Measurements from ENCODE around the gene TDP2.

The TDP2 gene

DNA sequence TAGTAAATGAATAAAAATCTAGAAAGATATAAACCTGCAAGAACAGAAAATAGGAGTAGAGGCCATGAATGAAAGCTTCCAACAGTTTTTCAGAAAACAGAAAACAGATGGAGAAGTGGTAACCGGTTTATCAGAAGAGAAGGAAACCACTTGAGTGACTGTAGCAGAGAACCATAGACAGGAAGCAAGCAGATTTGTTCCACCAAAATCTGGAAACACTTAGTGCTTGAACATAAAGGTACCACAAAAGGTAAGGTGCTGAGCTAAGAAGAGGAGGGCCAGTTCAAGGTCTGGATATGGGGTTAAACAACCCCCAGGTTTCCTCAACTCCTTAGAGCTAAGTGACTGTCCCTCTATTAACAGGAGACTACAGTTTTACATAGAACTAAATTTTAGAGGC, 11.5 kb downstream of the TDP2 start:
- TF ChIP-seq, protein P1, sequence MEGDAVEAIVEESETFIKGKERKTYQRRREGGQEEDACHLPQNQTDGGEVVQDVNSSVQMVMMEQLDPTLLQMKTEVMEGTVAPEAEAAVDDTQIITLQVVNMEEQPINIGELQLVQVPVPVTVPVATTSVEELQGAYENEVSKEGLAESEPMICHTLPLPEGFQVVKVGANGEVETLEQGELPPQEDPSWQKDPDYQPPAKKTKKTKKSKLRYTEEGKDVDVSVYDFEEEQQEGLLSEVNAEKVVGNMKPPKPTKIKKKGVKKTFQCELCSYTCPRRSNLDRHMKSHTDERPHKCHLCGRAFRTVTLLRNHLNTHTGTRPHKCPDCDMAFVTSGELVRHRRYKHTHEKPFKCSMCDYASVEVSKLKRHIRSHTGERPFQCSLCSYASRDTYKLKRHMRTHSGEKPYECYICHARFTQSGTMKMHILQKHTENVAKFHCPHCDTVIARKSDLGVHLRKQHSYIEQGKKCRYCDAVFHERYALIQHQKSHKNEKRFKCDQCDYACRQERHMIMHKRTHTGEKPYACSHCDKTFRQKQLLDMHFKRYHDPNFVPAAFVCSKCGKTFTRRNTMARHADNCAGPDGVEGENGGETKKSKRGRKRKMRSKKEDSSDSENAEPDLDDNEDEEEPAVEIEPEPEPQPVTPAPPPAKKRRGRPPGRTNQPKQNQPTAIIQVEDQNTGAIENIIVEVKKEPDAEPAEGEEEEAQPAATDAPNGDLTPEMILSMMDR (conservative IDR thresholded peaks at IDR 0.05; ENCODE audit: low read length), result no peak
- no peak overlapping the region for H3K4me3 ChIP-seq (ENCODE audit: low read length)
- DNase-seq (ENCODE audit: low read depth), result no peak

- DNase-seq (ENCODE audit: low read depth), result no peak
- H3K4me3 ChIP-seq (ENCODE audit: low read length), result no peak overlapping the region
- TF ChIP-seq, protein P1 (conservative IDR thresholded peaks at IDR 0.05; ENCODE audit: low read length), result no peak
Measured at GRCh38 chr6:24650365-24650764, 16.3 kb downstream of the TDP2 start.

DNA sequence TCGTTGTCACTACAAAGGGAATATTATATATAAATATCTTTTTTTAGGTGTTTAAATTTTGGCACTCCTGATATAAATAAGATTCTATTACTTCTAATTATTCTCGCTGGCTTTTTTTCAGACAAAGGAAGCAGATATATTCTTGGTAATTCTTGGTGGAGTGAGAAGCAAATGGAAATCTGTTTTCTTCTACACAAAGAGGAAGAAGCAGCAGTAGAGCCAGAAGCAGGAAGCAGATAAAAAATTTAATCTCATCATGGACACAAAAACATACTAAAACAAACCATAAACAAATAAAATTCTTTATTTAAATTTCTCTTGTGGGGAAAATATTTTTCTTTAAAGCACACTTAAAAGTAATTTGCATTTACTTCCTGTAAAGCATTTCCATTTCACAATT, 17.0 kb downstream of the TDP2 start:
- TF ChIP-seq, protein P1 (conservative IDR thresholded peaks at IDR 0.05; ENCODE audit: low read length), result no peak
- no peak for DNase-seq (ENCODE audit: low read depth)
- no peak overlapping the region for H3K4me3 ChIP-seq (ENCODE audit: low read length)

DNA sequence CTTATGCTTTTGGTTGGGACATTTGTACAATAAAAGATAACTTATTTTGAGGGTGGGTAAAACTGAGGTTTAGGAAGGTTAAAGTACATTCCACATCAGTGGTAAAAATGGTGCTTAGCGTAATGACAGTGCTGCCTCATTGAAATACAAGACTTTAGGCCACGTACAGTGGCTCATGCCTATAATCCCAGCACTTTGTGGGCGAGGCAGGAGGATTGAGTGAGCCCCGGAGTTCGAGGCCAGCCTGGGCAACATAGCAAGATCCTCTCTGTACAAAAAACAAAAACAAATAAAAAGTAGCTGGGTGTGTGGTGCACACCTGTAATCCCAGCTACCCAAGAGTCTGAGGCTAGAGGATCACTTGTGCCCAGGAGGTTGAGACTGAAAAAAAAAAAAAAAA, 18.4 kb downstream of the TDP2 start:
- no peak for DNase-seq (ENCODE audit: low read depth)
- no peak overlapping the region for H3K4me3 ChIP-seq (ENCODE audit: low read length)
- TF ChIP-seq, protein P1 (conservative IDR thresholded peaks at IDR 0.05; ENCODE audit: low read length), result no peak

DNA sequence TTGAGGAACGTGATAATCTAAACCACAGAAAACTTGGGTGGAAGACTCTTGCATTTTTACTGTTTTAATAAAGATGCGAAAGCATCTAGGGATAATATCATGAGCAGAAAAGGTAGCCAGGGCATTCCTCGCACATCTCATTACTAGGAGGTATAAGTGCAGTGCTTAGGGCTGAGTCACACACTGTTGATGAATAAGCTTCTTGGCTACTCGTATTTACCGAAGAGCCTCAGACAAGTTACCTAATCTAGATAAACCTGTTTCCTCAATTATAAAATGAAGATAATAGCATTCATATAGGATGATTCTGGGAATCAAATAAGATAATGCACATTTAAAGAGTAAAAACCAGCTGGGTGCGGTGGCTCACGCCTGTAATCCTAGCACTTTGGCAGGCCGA, 19.9 kb downstream of the TDP2 start:
- H3K4me3 ChIP-seq (ENCODE audit: low read length), result no peak overlapping the region
- DNase-seq (ENCODE audit: low read depth), result no peak
- TF ChIP-seq, protein P1 (conservative IDR thresholded peaks at IDR 0.05; ENCODE audit: low read length), result no peak

DNA sequence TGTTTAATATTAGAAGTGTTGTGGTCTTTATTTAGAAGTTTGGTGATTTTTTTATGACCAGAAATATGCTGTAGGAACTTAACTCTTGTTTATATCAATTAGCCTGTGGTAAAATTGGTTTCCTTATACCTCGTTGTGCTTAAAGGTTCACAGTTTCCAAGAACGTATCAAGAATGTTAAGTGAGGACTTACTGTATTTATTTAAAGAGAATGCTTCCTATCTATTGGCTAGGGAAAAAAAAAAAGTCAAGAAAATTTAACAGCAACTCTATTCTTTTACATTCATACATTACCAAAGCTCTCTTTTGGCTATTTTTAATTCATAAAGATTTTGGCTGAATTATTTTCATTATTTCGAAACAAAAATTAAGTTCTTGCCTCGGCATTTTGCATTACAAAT, 22.3 kb downstream of the TDP2 start:
- H3K4me3 ChIP-seq (ENCODE audit: low read length), result no peak overlapping the region
- DNase-seq (ENCODE audit: low read depth), result no peak

DNA sequence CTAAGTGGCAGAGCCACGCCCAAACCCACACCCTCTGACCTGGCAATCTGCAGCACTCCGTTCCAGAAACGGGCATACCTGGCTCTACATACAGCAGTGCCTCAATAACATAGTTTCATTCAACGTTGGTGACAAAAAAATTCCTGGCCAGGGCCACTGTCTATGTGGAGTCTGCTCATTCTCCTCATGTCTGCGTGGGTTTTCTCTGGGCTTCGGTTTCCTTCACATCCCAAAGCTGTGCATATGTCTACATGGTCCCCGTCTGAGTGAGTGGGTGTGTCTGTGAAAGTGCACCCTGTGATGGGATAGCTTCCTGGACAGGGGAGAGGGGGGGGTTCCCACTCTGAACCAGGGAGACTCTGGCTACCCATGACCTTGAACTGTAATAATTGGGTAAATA, 22.8 kb downstream of the TDP2 start:
- no peak overlapping the region for H3K4me3 ChIP-seq (ENCODE audit: low read length)
- TF ChIP-seq, protein P1 (conservative IDR thresholded peaks at IDR 0.05; ENCODE audit: low read length), result no peak
- DNase-seq (ENCODE audit: low read depth), result no peak

More for the DNA sequence above, 22.3 kb downstream of the TDP2 start:
- TF ChIP-seq, protein P1 (conservative IDR thresholded peaks at IDR 0.05; ENCODE audit: low read length), result no peak

Data from AG10803 (cell line).